SW 1271 (cell line): ENCODE measurements around the gene CAMK4.
"Not testable (repeated sequence)": the region's sequence is repeated elsewhere in the genome, so short reads cannot be mapped to it uniquely, and the experiment has no call there.

Experiments used
- DNase-seq, 2 experiments: peaks; one replicate each; lab custom pipeline; 2025; lab: John Stamatoyannopoulos, UW

CAMK4 gene

GRCh38 chr5:111310711-111311620, 86.8 kb downstream of the CAMK4 start:
- DNase-seq = no peak

DNA sequence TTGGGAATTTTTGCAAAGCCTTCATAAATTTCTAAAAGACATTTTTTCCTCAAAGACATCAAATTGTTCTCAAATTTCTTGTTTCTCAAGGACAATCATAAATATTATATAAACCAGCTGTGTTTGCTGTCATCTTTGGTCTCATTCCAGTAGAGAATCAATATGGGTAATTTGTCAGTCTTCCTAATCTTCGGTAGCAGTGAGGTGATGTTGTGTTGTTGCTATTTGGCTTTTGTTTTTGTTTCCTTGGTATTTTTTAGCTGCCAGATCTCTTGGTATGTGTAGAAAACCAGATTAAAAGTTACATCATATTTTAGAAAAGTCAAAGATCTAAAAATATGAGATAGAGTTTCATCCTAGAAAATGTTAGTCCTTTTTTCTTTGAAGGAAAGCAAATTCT, 87.5 kb downstream of the CAMK4 start:
- no peak for DNase-seq

GRCh38 chr5:111313017-111313724, 89.0 kb downstream of the CAMK4 start:
- no peak for DNase-seq

DNA sequence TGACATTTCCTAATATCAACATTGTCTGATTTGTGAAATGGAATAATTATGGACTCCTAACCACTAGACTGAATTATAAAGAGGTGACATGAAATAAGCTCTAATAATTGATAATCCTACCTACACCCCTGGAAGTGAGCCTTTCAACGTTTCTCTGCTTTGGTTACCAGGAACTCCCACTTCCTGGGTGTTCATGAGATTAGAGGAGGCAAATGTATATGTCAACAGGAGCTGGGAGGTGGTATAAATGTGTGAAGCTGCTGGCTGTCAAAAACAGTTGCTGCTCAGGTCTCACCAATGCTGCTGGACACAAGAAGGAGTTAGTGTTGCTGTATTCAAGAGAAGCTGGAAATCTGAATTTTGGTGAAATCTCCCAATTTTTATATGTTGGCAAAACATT, 96.8 kb downstream of the CAMK4 start:
- no peak for DNase-seq

- no peak for DNase-seq
Measured at GRCh38 chr5:111321376-111321775, 97.2 kb downstream of the CAMK4 start.

GRCh38 chr5:111326551-111326950, 102.4 kb downstream of the CAMK4 start:
- DNase-seq = no peak

GRCh38 chr5:111337133-111337532, 112.9 kb downstream of the CAMK4 start:
- DNase-seq = no peak

GRCh38 chr5:111337688-111338087, 113.5 kb downstream of the CAMK4 start:
- no peak for DNase-seq

DNA sequence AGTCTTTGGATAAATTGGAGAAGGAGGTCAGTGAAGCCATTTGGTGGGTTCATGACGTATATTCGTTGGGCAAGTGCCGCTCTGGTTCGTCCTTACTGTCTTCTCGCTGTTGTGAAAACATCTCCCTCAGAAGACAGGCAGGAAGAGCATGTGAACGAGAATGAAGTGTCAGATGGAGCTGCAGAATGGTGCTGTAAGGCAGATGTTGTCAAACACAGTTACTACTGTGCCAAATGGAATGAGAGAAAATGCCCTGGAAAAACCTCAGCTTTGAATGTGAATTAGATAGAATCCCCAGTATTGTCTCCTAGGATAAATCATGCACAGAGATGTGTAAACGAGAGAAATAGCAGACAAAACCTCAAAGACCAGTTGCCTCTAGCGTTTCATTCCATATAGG, 121.5 kb downstream of the CAMK4 start:
- no peak for DNase-seq

GRCh38 chr5:111347021-111347420, 122.8 kb downstream of the CAMK4 start:
- no peak for DNase-seq

DNA sequence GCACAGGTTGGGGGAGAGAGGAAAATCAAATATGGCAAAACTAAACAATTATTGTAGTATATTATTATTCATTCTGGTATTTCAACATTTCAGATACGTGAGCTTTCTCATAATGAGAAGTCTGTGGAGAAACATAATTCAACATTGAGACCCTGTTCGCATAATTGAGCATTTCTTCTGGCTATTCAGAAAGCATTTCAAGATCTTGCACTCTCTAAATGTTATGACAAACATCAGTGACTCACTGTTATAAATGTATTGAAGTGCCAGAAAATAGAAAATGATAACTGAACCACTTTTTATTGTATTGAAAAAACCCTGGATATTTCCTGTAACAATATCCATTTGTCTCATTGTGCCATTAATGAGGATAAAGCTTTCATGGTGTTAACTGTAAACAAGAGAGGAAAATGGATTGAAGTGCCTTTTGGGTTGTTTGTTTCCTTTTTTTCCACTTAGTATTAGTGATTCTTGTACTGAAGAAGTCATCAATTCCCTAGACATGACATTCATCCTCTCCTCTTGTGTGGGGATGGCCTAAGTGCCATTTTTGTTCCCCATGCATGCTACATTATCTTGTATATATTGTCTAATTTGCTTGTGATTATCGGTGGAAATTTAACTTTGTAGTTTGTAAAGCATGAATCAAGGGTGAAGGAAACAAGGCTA, 124.6 kb downstream of the CAMK4 start:
- DNase-seq = no peak

- DNase-seq = no peak
Measured at GRCh38 chr5:111349429-111349828, 125.2 kb downstream of the CAMK4 start.

DNA sequence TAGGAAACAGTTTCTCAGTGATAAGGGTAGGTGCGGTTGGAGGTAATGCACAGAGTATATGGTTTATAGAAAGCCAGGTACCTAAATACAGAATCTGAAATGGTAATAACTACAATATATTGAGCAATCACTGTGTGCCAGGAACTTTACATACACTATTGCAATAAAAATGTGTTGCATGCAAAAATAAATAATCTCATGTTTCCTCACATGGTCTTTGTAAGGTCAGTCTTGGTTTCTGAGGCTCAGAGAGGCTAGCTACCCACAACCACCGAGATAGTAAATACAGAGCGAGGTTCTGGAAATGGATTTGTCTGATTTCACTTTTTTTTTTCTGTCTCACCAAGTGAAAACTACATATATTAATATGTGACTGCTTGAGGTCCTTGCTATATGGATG, 128.9 kb downstream of the CAMK4 start:
- DNase-seq = no peak

- not testable (repeated sequence) for DNase-seq
Measured at GRCh38 chr5:111358726-111359125, 134.5 kb downstream of the CAMK4 start.

GRCh38 chr5:111360173-111360572, 136.0 kb downstream of the CAMK4 start:
- no peak for DNase-seq

GRCh38 chr5:111364992-111365391, 140.8 kb downstream of the CAMK4 start:
- DNase-seq = no peak

DNA sequence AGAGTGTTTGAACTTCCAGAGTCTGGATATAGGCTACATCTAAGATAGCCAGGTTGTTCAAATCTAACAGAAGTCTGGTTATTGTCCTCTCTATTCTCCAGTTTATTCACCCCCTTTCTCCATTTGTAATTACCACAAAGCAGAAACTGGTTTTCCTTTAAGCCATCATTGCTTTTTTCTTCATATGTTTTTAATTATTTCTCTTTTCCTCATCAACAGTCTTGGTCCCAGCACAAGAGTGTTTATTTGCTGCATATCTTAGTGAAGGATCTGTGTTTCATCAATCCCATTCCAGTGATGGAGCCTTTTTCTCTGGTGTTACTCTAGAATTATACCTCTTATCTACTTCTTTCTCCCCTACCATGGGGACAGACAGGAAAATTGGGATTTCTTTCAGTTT, 142.2 kb downstream of the CAMK4 start:
- no peak for DNase-seq

DNA sequence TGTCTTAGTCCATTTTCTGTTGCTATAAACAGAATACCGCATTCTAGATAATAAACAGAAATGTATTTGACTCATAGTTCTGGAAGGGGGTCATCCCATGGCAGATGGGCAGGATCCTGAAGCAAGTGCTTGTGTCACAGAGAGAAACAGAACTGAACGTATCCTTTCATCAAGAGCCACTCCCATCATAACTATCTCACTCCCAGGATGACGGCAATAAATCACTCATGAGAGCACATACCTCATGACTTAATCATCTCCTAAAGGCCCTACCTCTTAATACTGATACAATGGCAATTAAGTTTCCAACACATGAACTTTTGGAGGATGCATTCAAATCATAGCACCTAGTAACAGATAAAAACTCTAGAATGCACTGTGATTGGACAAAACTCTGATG, 142.9 kb downstream of the CAMK4 start:
- peak; percentile 20 to 72 for DNase-seq

DNA sequence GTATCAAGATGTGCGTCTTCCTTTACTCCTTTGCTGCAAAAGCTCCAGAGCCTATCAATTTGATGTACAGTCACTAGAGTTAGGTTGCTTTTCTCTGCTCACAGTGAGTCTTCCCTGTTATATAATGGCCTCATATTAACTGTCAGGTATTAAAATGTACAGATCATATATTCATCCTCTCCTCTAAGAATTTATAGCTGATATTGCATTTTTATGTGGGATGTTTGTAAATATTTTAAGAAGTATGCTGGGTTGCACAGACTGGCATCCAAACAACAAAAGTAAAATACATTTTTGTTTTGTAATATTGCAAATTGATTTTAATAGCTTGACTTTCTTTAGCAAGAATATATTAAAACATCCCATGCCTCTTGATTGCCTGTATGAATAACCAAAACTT, 148.6 kb downstream of the CAMK4 start:
- no peak for DNase-seq

GRCh38 chr5:111374380-111374779, 150.2 kb downstream of the CAMK4 start:
- DNase-seq = no peak

DNA sequence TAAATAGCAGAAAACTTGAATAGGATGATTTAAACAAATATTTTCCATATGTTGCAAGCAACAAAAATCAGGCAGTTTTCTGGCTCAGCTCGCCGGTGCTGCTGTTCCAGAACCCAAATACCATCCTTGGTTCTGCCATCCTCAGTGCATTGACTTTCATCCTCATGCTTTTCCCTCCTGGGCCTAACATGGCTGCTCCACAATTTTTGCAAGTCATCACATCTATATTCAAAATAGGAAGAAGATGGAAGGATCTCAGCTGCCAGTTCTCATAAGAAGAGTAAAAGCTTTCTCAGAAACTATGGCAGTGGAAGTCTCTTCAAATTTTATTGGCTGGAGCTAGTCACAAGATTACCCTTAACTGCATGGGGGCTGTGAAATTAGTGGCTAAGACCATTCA, 151.5 kb downstream of the CAMK4 start:
- DNase-seq = no peak

DNA sequence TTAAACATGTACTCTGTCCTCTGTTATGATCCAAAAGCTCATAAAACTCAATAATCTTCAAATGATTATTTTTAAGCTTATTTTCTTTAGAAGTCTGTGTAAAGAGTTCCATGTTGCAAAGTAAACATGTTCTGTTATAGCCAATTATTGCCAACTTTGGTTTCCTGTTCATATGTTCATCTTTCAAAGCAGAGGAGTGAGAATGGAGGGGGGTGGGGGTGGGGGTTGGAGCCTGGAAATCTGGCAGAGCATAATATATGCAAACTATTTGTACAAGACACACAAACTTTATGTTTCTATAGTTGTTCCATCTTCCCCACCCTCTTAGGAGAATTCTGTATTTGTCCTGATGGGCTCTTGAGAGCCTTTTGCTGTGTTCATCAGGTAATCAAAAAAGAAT, 153.1 kb downstream of the CAMK4 start:
- DNase-seq = no peak

DNA sequence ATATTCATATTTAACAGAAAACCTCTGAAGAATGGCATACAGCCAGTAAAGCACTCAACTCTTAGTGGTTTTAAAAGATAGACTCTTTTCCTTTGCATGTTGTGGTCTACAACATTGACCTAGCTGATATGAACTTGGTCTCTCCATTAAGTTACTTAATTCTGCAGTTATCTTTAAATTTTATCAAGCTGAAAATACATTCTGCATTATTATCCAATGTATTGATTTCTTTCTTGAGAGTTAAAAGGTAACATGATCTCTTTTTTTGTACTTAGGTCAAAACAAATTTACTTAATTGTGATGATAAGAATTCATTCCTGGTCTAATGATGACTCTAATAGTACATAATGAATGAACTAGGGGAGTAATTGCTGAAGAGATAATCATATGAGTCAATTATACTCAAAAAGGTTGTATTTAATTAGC, 155.2 kb downstream of the CAMK4 start:
- no peak for DNase-seq
